Cardiac muscle cell (in vitro differentiated cells and primary cell): Measurements from ENCODE around the gene SMARCC2. TPM values are rescaled to one million over a fixed set of nuclear protein-coding genes. Genes with fewer than 3 reads are reported as not detected.

Source experiments
- DNase-seq, 2 donors: peaks; one replicate each; pipeline versions ENCODE4 v3.0.0 to v3.0.0-alpha.2; 2010 to 2017; ENCODE audit warnings: low read depth in 1 of 2, low spot score in 1 of 2
- H3K27ac ChIP-seq: fragments of 200-600 bp; sonication (generic); 2 replicates; pipeline ENCODE4 v1.5.1; 2016
- H3K27me3 ChIP-seq: fragments of 200-600 bp; sonication (generic); 2 replicates; pipeline ENCODE4 v1.6.0; 2016; ENCODE audit warnings: control low read depth
- H3K36me3 ChIP-seq: fragments of 200-600 bp; sonication (generic); 2 replicates; pipeline ENCODE4 v1.5.1; 2016; ENCODE audit warnings: control low read depth
- H3K4me1 ChIP-seq: fragments of 200-600 bp; sonication (generic); 2 replicates; pipeline ENCODE4 v1.8.1; 2017; ENCODE audit warnings: low read depth, mild to moderate bottlenecking, mixed run types
- H3K4me3 ChIP-seq: fragments of 200-600 bp; sonication (generic); 2 replicates; pipeline ENCODE4 v1.5.1; 2016; ENCODE audit warnings: mild to moderate bottlenecking
- H3K9me3 ChIP-seq: fragments of 200-600 bp; sonication (generic); 2 replicates; pipeline ENCODE4 v1.5.1; 2017; ENCODE audit warnings: low read depth, mild to moderate bottlenecking, control low read depth
- CTCF ChIP-seq: IDR thresholded peaks from 2 replicates; pipeline ENCODE4 v1.5.1; 2012; ENCODE audit warnings: low read depth, mild to moderate bottlenecking, low read length
- polyA plus RNA-seq: library from polyadenylated mRNA; unstranded; fragments of >200 nt; fragmentation: Nextera tagmentation; extraction: Ambion mirVana; gene quantifications from 2 replicates; pipeline ENCODE4 v1.2.1, GENCODE V29; 2016
- total RNA-seq: library from RNA; depleted of rRNA; stranded (reverse); fragments of >200 nt; gene quantifications from 2 replicates; pipeline ENCODE4 v1.2.3, GENCODE V29; 2016

SMARCC2 gene
- total and polyA plus RNA-seq, 2 experiments from 2014 or later = 79.6 to 94.2 TPM

- Histone ChIP-seq H3K27ac (peak overlapping the region; percentile 89), H3K27me3 (no peaks in the 10 kb centered on the region), H3K4me3 (no peak overlapping the region), H3K9me3 (no peaks in the 10 kb centered on the region), H3K4me1 (peaks cover 46% of the 10 kb centered on the region), H3K36me3 (no peaks in the 10 kb centered on the region)
- TF ChIP-seq CTCF = no peak
- DNase-seq = no peak
These were observed 66.6 kb downstream of the SMARCC2 start for GRCh38 chr12:56122637-56123036.

GRCh38 chr12:56121204-56121870, 67.9 kb downstream of the SMARCC2 start:
- peak overlapping the region; percentile 89 for H3K27ac ChIP-seq
- no peak for DNase-seq
- no peaks in the 10 kb centered on the region for H3K27me3 ChIP-seq
- no peak overlapping the region for H3K4me3 ChIP-seq
- no peaks in the 10 kb centered on the region for H3K36me3 ChIP-seq
- no peak for TF ChIP-seq CTCF
- no peaks in the 10 kb centered on the region for H3K9me3 ChIP-seq
- peaks cover 33% of the 10 kb centered on the region for H3K4me1 ChIP-seq

- H3K27ac ChIP-seq = peak overlapping the region; percentile 89
- H3K9me3 ChIP-seq = no peaks in the 10 kb centered on the region
- no peak overlapping the region for H3K4me3 ChIP-seq
- no peak for DNase-seq
- TF ChIP-seq CTCF = no peak
- no peaks in the 10 kb centered on the region for H3K27me3 ChIP-seq
- no peaks in the 10 kb centered on the region for H3K36me3 ChIP-seq
- H3K4me1 ChIP-seq = peaks cover 29% of the 10 kb centered on the region
These were observed 69.0 kb downstream of the SMARCC2 start for GRCh38 chr12:56120158-56120846.

- DNase-seq = peak; percentile 94 to 97
- H3K27ac ChIP-seq = peak overlapping the region; percentile 89
- H3K36me3 ChIP-seq = no peaks in the 10 kb centered on the region
- H3K4me3 ChIP-seq = peak overlapping the region; percentile 93
- no peaks in the 10 kb centered on the region for H3K9me3 ChIP-seq
- TF ChIP-seq CTCF = peak; percentile 76
- H3K27me3 ChIP-seq = no peaks in the 10 kb centered on the region
- H3K4me1 ChIP-seq = peaks cover 29% of the 10 kb centered on the region
These were observed 69.9 kb downstream of the SMARCC2 start for GRCh38 chr12:56119361-56119796.

- H3K27me3 ChIP-seq = no peaks in the 10 kb centered on the region
- H3K4me3 ChIP-seq = peak overlapping the region; percentile 93
- peak overlapping the region; percentile 50 for H3K27ac ChIP-seq
- H3K36me3 ChIP-seq = no peaks in the 10 kb centered on the region
- H3K4me1 ChIP-seq = peaks cover 29% of the 10 kb centered on the region
- no peak for TF ChIP-seq CTCF
- H3K9me3 ChIP-seq = no peaks in the 10 kb centered on the region
- no peak for DNase-seq
These were observed 70.5 kb downstream of the SMARCC2 start for GRCh38 chr12:56118688-56119357.
